NCI-H2107 (cell line): Measurements from ENCODE around the gene COL12A1.

Experiments
- DNase-seq: peaks from one replicate; lab custom pipeline; 2025; lab: John Stamatoyannopoulos, UW

The COL12A1 gene

DNA sequence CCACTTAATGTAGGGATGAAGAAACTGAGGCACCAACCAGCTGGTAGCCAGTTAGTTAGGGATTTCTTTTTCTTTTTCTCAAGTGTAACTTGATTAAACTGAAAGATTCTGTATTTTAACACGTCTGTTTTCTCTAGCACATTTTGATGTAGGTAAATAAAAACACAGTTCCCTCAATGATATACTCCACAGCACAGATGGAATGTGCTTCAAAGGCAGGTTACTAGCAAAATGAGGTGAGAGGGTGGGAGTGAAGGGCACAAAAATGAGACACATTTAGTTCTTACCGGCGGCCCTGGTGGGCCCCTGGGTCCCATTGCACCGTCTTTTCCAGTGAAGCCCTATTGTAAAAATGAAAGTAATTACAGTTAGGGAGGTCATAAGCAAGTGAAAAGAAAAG lies 108.9 kb downstream of the COL12A1 start:
- no peak for DNase-seq

DNA sequence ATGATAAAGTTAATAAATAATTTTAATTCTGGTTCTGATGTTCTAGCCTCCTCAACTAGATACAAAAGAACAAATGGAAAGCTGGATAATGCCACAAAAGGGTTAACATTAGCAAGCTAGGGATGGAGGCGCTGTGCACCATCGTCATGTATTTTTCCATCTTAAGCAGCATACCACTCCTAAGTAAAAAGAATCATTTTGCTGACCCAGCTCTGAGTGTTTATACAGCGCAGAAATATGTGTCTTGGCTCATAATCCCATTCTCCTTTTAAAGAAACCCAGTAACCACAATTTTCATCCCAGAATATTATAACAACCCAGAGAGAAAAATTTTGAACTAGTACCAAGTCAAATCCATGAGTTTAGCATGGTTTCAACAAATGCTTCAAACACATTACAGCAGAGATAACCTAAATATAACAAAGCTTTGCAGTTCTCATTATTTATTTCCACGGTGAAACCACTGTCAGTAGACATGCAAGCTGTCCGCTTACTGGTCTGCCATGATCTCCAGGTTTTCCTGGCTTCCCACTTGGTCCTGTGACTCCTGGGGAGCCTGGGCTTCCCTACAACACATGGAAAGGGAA lies 111.1 kb downstream of the COL12A1 start:
- no peak for DNase-seq

DNA sequence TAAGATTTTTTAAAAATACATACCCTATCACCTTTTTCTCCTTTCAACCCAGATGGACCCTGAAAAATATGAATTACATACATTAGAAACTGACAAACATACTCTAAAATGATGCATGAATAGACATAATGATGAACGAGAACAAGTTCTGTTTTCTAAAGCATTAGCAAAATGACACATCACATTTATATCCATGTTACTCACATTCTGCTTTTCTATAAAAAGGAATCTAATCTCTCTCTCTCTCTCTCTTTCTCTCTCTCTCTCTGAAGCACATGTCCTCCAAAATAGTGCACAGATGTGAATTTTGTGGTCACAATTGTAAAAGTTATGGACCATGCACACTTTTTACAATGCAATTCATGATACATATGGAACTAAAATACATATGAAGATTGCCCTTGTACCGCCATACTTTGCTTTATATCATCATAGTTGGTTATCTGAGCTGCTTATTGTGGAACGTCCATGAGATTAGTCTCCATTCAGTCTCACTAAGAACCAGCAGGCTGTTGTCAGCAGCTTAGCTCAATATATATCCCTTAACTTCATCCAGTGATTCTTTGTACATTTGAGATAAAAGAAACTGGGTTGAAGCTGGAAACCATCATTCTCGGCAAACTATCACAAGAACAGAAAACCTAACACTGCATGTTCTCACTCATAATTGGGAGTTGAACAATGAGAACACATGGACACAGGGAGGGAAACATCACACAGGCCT lies 114.2 kb downstream of the COL12A1 start:
- no peak for DNase-seq

DNA sequence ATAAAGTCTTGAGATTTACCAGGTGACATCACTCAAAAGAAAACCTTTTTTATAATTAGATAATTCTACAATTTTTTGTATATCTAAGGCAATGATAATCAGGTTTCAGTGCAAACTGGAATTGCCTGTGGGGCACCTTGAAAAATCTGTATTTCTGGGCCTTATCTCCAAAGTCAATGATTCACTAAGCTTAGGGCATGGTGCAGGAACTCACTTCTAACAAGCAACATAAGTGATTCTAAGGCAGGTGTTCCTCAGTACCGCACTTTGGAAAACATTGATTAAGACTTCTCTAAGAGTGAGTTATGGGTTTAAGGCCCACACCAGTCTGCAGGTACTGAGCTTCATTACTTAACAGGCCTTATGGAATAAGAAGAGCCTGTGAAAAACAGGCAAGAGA lies 115.3 kb downstream of the COL12A1 start:
- no peak for DNase-seq

DNA sequence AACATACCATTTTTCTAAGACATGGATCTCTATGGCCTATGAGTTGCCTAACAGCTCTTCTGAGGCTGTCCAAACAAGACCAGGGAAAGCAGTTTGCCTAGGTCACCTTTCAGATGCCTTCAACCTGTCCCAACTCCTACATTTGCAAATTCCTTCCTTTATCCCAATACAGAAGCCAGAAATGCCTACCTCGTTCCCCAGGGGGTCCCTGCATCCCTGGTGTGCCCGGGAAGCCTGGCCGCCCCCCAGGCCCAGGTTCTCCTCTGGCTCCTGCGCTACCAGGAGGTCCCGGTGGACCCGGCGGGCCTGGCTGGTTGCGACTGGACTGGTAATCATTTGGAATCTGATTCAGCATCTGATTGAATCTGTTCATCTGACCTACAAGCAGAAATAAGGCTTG lies 115.9 kb downstream of the COL12A1 start:
- DNase-seq: no peak

DNA sequence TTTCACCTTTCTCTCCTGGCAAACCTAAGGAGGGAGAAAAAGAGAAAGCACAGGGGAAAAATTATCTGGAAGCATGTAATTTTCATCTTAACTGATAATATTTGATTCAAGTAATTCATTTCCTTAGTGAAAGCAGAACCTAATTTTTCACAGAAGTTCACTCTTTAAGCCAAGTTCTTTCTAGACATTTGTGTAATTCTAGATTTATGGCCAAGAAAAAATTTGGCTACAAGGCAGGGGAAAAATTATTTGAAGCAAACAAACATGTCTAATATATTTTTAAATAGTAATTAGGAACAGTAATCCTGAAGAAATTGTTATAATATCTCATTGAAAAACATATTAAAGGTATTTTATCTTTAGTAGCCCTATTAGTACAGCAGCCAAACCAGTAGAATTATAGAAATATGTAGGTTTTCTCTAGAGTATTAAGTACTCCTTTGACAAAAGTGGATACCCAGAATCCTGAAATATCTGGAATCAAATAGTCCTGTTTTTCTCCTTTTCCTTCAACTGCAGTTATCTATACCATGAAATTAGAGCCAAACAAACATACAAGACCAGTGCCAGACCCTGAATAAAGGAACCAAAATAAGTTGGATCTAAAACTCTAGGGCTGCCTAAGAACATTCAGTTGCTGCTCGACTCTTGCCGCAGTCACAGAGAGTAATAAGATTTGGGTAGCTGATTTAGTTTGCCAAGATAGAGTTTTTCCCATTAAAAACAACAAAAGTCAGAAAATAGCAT lies 116.5 kb downstream of the COL12A1 start:
- DNase-seq: no peak

DNA sequence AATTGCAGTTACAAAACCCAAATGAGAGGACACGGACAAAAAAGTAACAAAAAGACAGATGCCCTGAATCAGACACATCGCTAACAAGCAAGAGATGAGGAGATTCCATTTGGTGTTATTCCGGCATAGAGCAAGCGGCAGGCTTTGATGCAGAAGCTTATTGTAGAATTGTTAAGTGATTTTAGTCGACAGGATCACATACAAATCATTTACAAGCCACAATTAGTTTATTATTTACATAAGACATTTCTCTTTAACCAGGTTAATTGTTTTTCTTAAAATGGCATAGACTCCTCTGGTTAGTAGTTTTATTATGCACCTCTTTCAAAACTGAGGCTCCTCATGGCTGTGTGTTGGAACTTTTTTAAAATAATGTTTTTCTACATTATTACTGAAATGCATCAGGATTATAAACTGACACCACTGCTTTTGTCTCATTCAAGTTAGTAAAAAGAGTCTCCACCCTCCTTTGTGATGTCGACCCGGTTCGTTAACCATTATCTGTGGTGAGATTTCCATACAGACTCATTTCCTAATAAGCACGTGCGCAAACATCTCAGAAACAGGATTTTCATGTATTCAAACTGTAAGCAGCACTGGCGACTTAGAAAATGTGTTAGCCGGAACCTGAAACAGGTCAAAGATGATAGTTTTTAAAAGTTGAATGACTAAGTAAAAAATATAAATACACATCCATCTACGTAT lies 119.8 kb downstream of the COL12A1 start:
- DNase-seq: no peak

DNA sequence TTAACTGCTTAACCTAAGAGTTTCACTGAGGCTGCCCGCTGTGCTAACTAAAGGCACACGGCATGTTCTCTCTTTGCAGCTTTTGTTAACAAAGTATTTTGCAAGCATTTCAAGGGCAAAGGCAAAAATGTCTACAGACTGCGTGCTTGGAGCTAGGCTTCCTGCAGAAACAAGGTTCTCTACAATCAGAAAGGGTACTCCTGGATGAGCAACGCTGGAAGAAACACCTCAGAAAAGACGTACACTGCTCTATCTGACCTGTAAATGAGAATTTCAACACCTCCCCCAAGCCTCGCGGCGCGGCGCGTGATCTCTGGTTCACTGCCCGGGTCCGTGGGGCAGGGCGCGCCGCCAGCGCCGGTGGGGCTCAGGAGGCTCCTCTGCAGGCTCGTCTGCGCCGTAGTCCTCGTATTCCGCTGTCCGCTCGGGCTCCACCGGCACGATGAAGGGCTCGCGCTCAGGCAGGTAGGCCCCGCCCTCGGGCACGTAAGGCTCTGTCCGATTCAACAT lies 120.9 kb downstream of the COL12A1 start:
- DNase-seq: no peak

DNA sequence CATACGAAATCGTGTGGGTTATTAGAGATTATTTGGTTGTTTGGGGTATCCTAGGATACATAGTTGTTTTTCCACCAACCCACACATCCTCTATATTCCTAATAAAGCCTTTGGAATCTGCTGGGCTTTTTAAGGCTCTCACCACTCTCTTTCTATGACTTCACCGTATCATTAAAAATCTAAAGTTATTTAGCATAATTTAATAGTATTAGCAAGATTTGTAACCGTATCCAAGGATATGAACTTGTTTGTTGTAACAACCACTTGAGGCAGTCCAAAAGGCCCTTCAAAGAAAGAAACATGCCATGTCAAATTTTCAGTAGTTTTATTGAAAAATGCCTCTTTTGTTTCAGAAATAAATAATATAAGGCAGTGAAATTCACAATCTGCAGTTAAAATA lies 121.8 kb downstream of the COL12A1 start:
- no peak for DNase-seq

DNA sequence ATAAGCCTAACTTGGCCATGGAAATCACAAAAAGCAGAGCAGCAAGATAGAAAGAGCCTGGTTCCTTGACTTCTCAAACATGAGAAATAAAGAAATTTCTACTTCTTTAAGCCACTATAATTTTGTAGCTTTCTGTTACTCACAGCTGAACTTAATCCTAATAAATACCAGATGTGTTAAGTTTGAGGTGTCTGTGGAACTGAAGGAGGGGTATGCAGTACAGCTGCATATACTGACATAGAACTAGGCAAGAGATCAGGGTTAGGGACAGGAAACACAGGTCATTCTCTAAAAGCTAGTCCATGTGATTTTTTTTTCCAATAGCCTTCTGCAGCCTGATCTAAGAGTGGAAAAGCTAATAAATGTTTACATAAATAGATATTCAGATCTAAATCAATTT lies 123.9 kb downstream of the COL12A1 start:
- DNase-seq: no peak

DNA sequence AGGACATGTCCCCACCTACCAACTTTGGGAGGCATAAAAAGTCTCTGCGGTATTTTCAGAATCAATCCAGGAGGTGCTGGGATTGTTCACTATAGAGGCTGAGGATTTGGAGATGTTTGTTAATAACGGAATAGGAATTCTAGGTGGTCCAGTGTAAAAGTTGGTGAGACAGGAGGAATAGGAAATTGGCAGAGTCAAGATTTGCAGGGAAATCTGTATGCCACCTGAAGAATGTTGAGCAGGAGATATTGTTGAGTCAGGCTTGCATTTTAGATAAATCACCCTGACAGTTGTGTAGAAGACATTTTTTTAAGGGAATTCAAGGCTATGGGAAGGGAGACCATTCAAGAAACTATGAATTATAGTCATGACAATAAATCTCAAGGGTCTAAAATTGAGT lies 124.8 kb downstream of the COL12A1 start:
- no peak for DNase-seq

DNA sequence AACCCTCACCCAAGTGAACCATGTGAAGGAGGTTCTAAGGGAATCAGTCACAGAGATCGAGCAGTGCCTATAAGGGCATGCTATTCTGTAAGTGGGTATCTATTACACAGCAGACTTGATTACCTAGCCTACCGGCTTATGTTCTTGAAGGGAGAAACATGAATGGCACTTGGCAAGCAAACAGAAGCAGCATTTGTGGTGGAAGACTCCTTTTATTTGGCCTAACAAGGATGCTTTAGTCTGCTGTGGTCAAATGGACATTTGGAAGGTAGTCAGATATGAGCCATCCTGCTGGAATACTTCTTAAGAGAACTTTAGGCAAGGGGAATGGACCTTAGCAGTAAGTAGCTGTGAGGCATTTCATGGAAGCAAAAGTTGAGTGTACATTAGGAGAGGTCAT lies 126.3 kb downstream of the COL12A1 start:
- no peak for DNase-seq

DNA sequence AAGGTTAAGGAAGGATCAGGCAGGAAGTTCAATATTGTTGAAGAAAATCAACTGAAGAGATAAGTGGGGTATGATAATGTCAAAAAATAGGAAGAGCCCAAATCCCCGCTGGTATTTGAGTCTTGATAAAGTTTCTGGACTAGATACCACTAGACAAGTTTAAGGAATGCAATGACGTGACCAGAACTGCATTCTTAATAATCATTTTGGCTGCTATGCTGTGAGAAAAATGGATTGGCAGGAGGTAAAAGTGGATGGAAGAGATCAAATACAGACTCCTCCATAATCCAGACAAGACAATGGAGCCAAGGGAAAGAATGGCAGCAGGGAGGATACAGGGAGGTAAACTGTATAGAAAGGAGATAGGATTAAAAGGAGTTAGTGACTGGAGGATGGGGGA lies 128.2 kb downstream of the COL12A1 start:
- no peak for DNase-seq

DNA sequence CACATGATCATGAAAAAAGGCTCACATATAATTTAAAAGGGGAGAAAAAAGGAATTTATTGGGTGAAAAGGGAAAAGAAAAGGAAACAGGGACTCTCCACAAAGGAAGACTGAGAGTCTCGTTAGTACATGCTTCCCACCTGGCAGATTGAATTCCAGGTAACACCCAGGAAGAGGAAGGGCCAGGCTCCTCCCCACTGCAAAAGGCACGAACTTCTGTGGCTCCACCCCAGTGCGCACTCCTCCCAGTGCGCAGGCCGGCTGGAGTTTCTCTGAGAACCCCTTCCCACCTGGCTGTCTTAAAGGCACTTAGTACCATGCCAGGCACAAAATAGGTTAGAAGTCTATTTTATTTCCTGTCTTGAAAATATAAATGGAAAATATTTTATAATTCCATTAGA lies 129.8 kb downstream of the COL12A1 start:
- no peak for DNase-seq

DNA sequence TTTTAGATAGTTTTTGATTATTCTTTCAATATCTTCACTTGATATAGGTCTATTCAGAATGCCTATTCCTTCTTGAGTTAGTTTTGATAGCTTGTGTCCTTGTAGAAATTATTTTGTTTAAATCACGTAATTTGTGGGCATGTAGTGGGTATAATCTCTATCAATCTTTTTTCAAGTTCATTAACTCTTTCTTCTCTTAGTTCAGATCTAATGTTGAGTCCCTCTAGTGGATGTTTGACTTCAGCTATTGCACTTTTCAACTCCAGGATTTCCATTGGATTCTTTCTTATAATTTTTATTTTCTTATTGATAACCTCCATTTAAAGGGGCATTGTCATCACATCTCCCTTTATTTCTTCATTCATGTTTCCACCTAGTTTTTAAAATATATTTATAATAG lies 135.6 kb downstream of the COL12A1 start:
- no peak for DNase-seq

DNA sequence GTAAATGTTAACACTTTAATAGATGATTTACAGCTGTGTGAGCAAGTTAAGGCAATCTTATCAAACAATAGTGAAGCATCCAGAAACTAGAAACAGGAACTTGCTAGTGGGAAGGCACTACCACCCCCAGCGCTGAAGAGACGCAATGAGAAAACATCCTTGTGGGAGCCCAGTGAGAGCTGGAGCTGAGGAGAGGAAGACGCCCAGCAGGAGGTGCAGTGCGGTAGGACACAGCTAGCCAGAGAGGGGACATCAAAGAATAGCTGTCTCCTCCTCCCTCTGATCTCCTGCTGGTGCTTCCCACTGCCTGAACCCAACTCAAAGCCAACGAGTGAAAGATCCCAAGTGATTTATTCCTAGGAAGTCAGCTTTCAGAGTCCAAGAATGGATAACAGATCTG lies 140.3 kb downstream of the COL12A1 start:
- DNase-seq: no peak

DNA sequence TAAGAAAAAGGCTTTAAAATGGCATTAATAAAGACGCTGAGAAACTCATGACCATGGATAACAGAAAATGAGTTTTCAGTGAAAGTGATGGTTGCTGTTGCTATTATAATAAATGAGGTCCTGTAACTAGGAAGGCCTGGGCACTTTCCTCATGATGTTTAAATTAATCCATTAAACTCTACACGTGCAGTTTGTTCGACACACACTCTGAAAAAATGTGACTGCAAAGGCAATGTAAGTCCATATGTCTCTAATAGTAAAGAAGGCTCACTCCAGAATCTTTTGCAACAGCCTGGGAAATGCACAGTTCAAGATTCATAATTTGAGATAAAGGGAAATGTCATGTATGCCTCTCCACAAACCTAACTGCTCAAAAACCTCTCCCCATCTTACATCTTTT lies 153.4 kb downstream of the COL12A1 start:
- DNase-seq: no peak

DNA sequence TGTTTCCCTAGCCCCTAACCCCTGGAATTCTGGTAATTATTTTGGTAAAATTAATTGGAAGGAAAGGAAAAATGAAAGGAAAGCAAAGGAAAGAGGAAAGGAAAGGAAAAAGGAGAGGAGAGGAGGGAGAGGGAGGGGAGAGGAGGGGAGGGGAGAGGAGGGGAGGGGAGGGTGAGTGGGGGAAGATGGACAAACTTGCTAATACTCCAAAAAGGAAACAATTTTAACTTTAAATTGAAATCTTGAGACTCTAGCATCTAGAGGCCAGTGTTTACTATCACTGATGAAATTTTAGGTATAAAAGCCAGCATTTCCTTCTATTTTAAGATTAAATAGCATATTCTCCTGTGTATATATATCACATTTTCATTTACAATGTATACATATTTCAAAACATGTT lies 156.5 kb downstream of the COL12A1 start:
- no peak for DNase-seq

DNA sequence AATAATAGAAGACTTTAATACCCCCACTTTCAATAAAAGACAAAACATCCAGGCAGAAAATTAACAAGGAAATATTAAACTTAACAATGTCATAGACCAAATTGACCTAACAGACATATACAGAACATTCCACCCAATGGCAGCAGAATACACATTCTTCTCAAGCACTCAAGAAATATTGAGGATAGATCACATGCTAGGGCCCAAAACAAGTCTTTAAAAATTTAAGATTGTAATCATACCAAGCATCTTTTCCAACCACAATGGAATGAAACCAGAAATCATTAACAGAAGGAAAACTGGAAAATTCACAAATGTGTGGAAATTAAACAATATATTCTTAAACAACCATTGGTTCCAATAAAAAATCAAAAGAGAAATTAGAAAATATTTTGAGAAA lies 161.0 kb downstream of the COL12A1 start:
- no peak for DNase-seq

DNA sequence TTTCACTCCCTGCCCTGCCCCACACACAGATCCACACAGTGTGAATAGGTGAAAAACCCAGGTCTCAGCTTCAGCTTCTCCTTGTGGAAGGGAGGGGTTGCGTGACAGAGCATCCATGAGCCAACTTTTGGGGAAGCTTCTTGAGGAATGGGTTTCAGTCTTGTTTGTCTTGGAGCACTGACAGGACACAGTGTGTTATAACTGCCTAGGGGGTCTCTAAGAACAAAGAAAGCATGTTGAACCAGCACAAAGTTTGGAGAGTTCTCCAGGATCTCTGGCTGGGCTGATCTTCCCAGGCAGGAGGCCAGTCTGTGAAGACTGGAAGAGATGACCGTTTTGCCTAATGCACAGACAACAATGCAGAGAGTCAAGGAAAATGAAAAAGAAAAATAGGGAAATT lies 164.5 kb downstream of the COL12A1 start:
- no peak for DNase-seq
